Measurements from ENCODE around the gene ITGB1. TPM values are rescaled to one million over a fixed set of nuclear protein-coding genes. Genes with fewer than 3 reads are reported as not detected.

Gene ITGB1
- total and polyA plus RNA-seq, 12 donors = 93.3 to 803 (median 331) TPM

DNA sequence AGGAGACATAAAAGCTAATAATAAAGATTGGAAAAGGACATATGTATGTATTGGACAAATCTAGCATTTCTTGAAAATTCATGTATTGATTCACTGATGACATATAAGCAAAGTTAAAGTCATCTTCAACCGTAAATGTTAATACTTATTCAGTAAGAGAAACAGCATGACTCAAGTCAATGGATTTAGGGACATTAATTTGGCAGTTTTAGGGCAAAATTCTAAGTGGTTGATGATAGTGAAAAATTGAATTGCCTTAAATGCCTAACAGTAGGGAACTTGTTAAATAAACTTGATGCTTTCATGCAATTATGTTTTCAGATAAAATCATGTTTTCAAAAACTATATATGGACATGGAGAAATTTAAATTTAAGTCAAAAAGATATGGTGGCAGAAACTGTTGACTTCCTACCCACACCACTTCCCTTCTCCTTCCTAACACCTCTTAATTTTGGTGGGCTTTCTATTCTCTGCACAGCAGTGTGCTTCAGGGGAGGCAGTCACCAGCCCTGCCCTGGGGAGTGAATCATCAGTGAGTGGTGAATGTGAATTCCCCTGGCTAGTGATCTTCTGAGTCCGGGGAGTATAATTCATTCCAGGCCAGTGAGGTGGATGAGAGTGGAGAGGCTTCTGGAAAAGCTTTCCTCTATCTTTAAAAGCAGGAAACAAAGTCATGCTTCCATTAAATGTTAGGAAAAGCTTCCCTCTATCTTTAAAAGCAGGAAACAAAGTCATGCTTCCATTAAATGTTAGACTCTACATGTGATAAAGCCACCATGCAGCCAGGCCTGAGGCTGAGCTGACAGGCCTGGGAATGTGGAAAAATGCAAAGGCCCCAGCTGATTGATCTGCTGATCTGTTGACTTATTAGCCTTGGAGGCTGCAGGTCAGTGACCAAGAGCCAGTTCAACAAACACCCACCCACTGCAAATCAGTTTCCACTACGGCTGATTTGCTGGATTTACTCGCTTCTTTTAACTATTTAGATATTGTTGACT is 25.2 kb upstream of the ITGB1 start:
- no peaks in the 10 kb centered on the region for H3K9me3 ChIP-seq (replicated peaks in 1 of 3)
- no peaks in the 10 kb centered on the region for H3K27me3 ChIP-seq
- peaks cover 9 to 25% of the 10 kb centered on the region in 2 donors for H3K4me1 ChIP-seq (replicated peaks in 1 of 2)
- no peaks in the 10 kb centered on the region for H3K36me3 ChIP-seq (replicated peaks in 1 of 2)
- no peak for DNase-seq
- no peak overlapping the region for H3K4me3 ChIP-seq
- WGBS, 4 donors = 71 to 84% (median 74%) methylated on average over 4 of the region's 4 CpGs
- peak overlapping the region in 2 of 5 donors; percentile 97 for H3K27ac ChIP-seq
- TF ChIP-seq, protein P1, sequence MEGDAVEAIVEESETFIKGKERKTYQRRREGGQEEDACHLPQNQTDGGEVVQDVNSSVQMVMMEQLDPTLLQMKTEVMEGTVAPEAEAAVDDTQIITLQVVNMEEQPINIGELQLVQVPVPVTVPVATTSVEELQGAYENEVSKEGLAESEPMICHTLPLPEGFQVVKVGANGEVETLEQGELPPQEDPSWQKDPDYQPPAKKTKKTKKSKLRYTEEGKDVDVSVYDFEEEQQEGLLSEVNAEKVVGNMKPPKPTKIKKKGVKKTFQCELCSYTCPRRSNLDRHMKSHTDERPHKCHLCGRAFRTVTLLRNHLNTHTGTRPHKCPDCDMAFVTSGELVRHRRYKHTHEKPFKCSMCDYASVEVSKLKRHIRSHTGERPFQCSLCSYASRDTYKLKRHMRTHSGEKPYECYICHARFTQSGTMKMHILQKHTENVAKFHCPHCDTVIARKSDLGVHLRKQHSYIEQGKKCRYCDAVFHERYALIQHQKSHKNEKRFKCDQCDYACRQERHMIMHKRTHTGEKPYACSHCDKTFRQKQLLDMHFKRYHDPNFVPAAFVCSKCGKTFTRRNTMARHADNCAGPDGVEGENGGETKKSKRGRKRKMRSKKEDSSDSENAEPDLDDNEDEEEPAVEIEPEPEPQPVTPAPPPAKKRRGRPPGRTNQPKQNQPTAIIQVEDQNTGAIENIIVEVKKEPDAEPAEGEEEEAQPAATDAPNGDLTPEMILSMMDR (IDR thresholded peaks at IDR 0.05) = no peak
- TF ChIP-seq POLR2A (IDR thresholded peaks at IDR 0.05) = no peak
- intact Hi-C loops (cut with DNase I) = no loop called here

DNA sequence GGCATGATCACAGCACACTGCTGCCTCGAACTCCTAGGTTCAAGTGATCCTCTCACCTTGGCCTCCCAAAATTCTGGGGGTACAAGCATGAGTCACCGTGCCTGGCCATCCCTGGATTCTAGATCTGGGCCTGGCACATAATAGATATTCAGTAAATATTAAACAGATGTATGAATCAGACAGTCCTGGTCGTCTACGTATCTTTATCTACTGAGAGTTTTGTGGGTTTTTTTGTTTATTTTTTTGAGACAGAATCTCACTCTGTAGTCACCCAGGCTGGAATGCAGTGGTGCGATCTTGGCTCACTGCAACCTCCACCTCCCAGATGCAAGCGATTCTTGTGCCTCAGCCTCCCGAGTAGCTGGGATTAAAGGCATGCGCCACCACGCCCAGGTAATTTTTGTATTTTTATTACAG is 24.3 kb upstream of the ITGB1 start:
- H3K36me3 ChIP-seq (replicated peaks in 1 of 2) = no peaks in the 10 kb centered on the region
- H3K9me3 ChIP-seq (replicated peaks in 1 of 3) = no peaks in the 10 kb centered on the region
- no peak overlapping the region for H3K4me3 ChIP-seq
- H3K4me1 ChIP-seq (replicated peaks in 1 of 2) = peaks cover 9 to 25% of the 10 kb centered on the region in 2 donors
- DNase-seq = no peak
- TF ChIP-seq, protein P1 (IDR thresholded peaks at IDR 0.05) = no peak
- TF ChIP-seq POLR2A (IDR thresholded peaks at IDR 0.05) = no peak
- H3K27me3 ChIP-seq = no peaks in the 10 kb centered on the region
- 71 to 82% (median 81%) methylated on average over 9 of the region's 9 CpGs for WGBS, 4 donors
- peak overlapping the region in 4 of 5 donors; percentile 89 to 97 (median 96) for H3K27ac ChIP-seq
- intact Hi-C loops (cut with DNase I) = no loop called here

DNA sequence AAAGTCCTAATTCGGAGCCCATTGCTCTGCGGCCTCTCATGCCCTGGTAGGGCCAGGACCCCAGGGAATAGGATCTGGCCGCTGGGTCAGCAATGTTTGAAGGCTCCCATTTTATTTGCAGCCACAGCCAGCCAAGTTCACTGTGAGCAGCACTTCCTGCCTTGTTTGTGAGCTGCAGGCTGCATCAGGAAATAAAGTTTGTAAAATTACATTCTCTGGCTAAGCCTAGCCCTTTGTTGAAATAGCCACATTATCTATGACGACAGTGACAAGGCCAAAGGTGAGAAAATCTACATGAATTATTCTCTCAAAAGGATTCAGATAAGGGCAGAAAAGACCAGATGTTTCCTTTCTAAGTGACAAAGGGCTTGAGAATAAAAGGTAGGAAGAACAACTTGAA is 23.7 kb upstream of the ITGB1 start:
- peak; percentile 35 to 84 (median 51) for DNase-seq
- no peaks in the 10 kb centered on the region for H3K36me3 ChIP-seq (replicated peaks in 1 of 2)
- WGBS, 4 donors = 46 to 52% (median 49%) methylated on average over 4 of the region's 4 CpGs
- no peaks in the 10 kb centered on the region for H3K9me3 ChIP-seq (replicated peaks in 1 of 3)
- H3K27ac ChIP-seq = peak overlapping the region; percentile 89 to 97 (median 95)
- TF ChIP-seq, protein P1 (IDR thresholded peaks at IDR 0.05) = no peak
- TF ChIP-seq POLR2A (IDR thresholded peaks at IDR 0.05) = peak in 1 of 2 donors; percentile 10
- H3K4me1 ChIP-seq (replicated peaks in 1 of 2) = peaks cover 9 to 25% of the 10 kb centered on the region in 2 donors
- H3K4me3 ChIP-seq = no peak overlapping the region
- H3K27me3 ChIP-seq = no peaks in the 10 kb centered on the region
- intact Hi-C loops (cut with DNase I) = no loop called here
